ENCODE data around the gene WNT2B. TPM values are rescaled to one million over a fixed set of nuclear protein-coding genes. Genes with fewer than 3 reads are reported as not detected.
A peak's percentile ranks its signal among the peaks of the same experiment; 100 is the strongest.

WNT2B gene
- total RNA-seq = 2.8 to 6.0 TPM (median 6.0 TPM) in 3 replicates
- long read RNA-seq, partial matches to known transcripts = 1 of 10 reads
- long read RNA-seq, other reads (novel, unspliced or antisense) = 5 of 10 reads

GRCh38 chr1:112508278-112509004 is at the start of gene WNT2B:
TSS of gene WNT2B (plus strand) at chr1:112508965. CDS start at chr1:112509263, 298 bp downstream.
- no peak for DNase-seq (ENCODE audit: low spot score)
- peaks cover 10% of the 10 kb centered on the region for H3K27me3 Mint-ChIP-seq (ENCODE audit: low read depth)

DNA sequence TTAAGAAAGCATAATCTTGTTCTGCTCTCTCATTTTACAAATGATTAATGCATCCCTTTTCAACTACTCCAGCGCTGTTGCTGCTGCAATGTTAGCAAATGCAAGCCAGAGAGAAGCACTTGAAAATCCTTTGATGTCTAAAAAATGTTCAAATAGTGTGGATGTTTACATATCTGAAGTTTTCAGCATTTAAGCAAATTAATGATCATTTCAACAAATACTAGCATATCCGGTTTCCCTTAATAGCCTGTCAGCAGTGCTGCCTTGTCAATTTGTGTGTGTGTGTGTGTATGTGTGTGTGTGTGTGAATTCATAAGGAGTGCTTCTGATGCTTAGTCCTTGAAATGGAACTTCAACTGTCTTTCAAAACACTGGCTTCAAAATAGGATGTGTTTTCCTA is 48.1 kb upstream of the WNT2B start:
- Mint-ChIP-seq H3K4me1 (ENCODE audit: low read depth) (peaks cover 37% of the 10 kb centered on the region), H3K36me3 (ENCODE audit: low read depth) (peaks cover 20% of the 10 kb centered on the region), H3K4me3 (ENCODE audit: unreplicated experiment) (no peak overlapping the region), H3K9me3 (ENCODE audit: low read depth) (no peaks in the 10 kb centered on the region), H3K27me3 (ENCODE audit: low read depth) (no peaks in the 10 kb centered on the region), H3K27ac (ENCODE audit: unreplicated experiment) (no peak overlapping the region)
- TF ChIP-seq CTCF (IDR thresholded peaks at IDR 0.05) = no peak
- DNase-seq (ENCODE audit: low spot score) = no peak

More at GRCh38 chr1:112508278-112509004, at the start of gene WNT2B:
- no peak within 1 kb of the TSS for H3K27ac Mint-ChIP-seq (ENCODE audit: unreplicated experiment)
- H3K4me1 Mint-ChIP-seq (ENCODE audit: low read depth) = peaks cover 12% of the 10 kb centered on the region
- no peaks in the 10 kb centered on the region for H3K36me3 Mint-ChIP-seq (ENCODE audit: low read depth)
- peak within 1 kb of the TSS; percentile 70 for H3K4me3 Mint-ChIP-seq (ENCODE audit: unreplicated experiment)
- peak; percentile 21 for TF ChIP-seq CTCF (IDR thresholded peaks at IDR 0.05)
- H3K9me3 Mint-ChIP-seq (ENCODE audit: low read depth) = no peaks in the 10 kb centered on the region

GRCh38 chr1:112461200-112461871 is 47.4 kb upstream of the WNT2B start:
- H3K36me3 Mint-ChIP-seq (ENCODE audit: low read depth) = peaks cover 14% of the 10 kb centered on the region
- peaks cover 38% of the 10 kb centered on the region for H3K4me1 Mint-ChIP-seq (ENCODE audit: low read depth)
- no peak overlapping the region for H3K27ac Mint-ChIP-seq (ENCODE audit: unreplicated experiment)
- no peak for TF ChIP-seq CTCF (IDR thresholded peaks at IDR 0.05)
- no peaks in the 10 kb centered on the region for H3K9me3 Mint-ChIP-seq (ENCODE audit: low read depth)
- no peak for DNase-seq (ENCODE audit: low spot score)
- no peak overlapping the region for H3K4me3 Mint-ChIP-seq (ENCODE audit: unreplicated experiment)
- H3K27me3 Mint-ChIP-seq (ENCODE audit: low read depth) = no peaks in the 10 kb centered on the region

GRCh38 chr1:112462953-112463279 is 45.8 kb upstream of the WNT2B start:
- no peaks in the 10 kb centered on the region for H3K27me3 Mint-ChIP-seq (ENCODE audit: low read depth)
- no peak for TF ChIP-seq CTCF (IDR thresholded peaks at IDR 0.05)
- peaks cover 6% of the 10 kb centered on the region for H3K36me3 Mint-ChIP-seq (ENCODE audit: low read depth)
- DNase-seq (ENCODE audit: low spot score) = no peak
- no peak overlapping the region for H3K4me3 Mint-ChIP-seq (ENCODE audit: unreplicated experiment)
- no peak overlapping the region for H3K27ac Mint-ChIP-seq (ENCODE audit: unreplicated experiment)
- no peaks in the 10 kb centered on the region for H3K9me3 Mint-ChIP-seq (ENCODE audit: low read depth)
- H3K4me1 Mint-ChIP-seq (ENCODE audit: low read depth) = peaks cover 31% of the 10 kb centered on the region

GRCh38 chr1:112464501-112464900 is 44.3 kb upstream of the WNT2B start:
- Mint-ChIP-seq H3K4me1 (ENCODE audit: low read depth) (peaks cover 31% of the 10 kb centered on the region), H3K27me3 (ENCODE audit: low read depth) (no peaks in the 10 kb centered on the region), H3K36me3 (ENCODE audit: low read depth) (peaks cover 6% of the 10 kb centered on the region), H3K9me3 (ENCODE audit: low read depth) (no peaks in the 10 kb centered on the region), H3K4me3 (ENCODE audit: unreplicated experiment) (no peak overlapping the region), H3K27ac (ENCODE audit: unreplicated experiment) (peak overlapping the region; percentile 81)
- DNase-seq (ENCODE audit: low spot score) = no peak
- no peak for TF ChIP-seq CTCF (IDR thresholded peaks at IDR 0.05)

Measured in chondrocyte (in vitro differentiated cells).